Stimulated activated naive B cell treated with anti-CD40 and anti-IgM and Interleukin-4, amounts not matched to agents 10 μg/mL and 1 μg/mL and 100 μg/mL, for 72 hours (primary cell): ENCODE measurements around the gene HS6ST1.

Experiments used
- ATAC-seq, 2 donors: fragments of 150-1000 bp; cut with Tn5 transposase; replicated peaks; 2 replicates each; pipeline ENCODE4 v1.10.0; 2021; ENCODE audit warnings: moderate library complexity in 1 of 2
- DNase-seq: peaks from one replicate; pipeline ENCODE4 v3.0.0; 2021
- H3K27ac Mint-ChIP-seq: one replicate; pipeline ENCODE4 v1.8.0; 2022; ENCODE audit warnings: mild to moderate bottlenecking, mixed read lengths
- H3K27me3 Mint-ChIP-seq, 2 donors: one replicate each; pipeline ENCODE4 v1.8.0; 2022; ENCODE audit warnings: mixed read lengths in 2 of 2
- H3K36me3 Mint-ChIP-seq, 2 donors: one replicate each; pipeline ENCODE4 v1.8.0; 2022; ENCODE audit warnings: mixed read lengths in 2 of 2, mild to moderate bottlenecking in 1 of 2
- H3K4me1 Mint-ChIP-seq, 2 donors: one replicate each; pipeline ENCODE4 v1.8.0; 2022; ENCODE audit warnings: mixed read lengths in 2 of 2, mild to moderate bottlenecking in 1 of 2
- H3K4me3 Mint-ChIP-seq, 2 donors: one replicate each; pipeline ENCODE4 v1.8.0; 2022; ENCODE audit warnings: mild to moderate bottlenecking in 2 of 2, mixed read lengths in 2 of 2, moderate library complexity in 1 of 2
- H3K9me3 Mint-ChIP-seq, 2 donors: one replicate each; pipeline ENCODE4 v1.8.0; 2022; ENCODE audit warnings: mixed read lengths in 2 of 2, mild to moderate bottlenecking in 1 of 2

The HS6ST1 gene

GRCh38 chr2:128245813-128246212 is 72.9 kb downstream of the HS6ST1 start:
- no peak for ATAC-seq

GRCh38 chr2:128241896-128242295 is 76.8 kb downstream of the HS6ST1 start:
- Mint-ChIP-seq H3K4me3 (no peak overlapping the region), H3K9me3 (no peaks in the 10 kb centered on the region), H3K4me1 (peaks cover 0 to 5% of the 10 kb centered on the region in 2 donors), H3K27me3 (peaks cover 0 to 5% of the 10 kb centered on the region in 2 donors), H3K36me3 (no peaks in the 10 kb centered on the region), H3K27ac (no peak overlapping the region)
- ATAC-seq (no peak), DNase-seq (no peak)

More at GRCh38 chr2:128245813-128246212, 72.9 kb downstream of the HS6ST1 start:
- no peaks in the 10 kb centered on the region for H3K27me3 Mint-ChIP-seq
- H3K4me1 Mint-ChIP-seq, result peaks cover 0 to 5% of the 10 kb centered on the region in 2 donors
- H3K9me3 Mint-ChIP-seq, result no peaks in the 10 kb centered on the region
- DNase-seq, result no peak
- no peaks in the 10 kb centered on the region for H3K36me3 Mint-ChIP-seq
- no peak overlapping the region for H3K4me3 Mint-ChIP-seq
- no peak overlapping the region for H3K27ac Mint-ChIP-seq

- peaks cover 0 to 13% of the 10 kb centered on the region in 2 donors for H3K27me3 Mint-ChIP-seq
- ATAC-seq (no peak), DNase-seq (no peak)
- H3K4me1 Mint-ChIP-seq, result peaks cover 2 to 5% of the 10 kb centered on the region in 2 donors
- H3K4me3 Mint-ChIP-seq, result no peak overlapping the region
- H3K36me3 Mint-ChIP-seq, result no peaks in the 10 kb centered on the region
- H3K9me3 Mint-ChIP-seq, result no peaks in the 10 kb centered on the region
- no peak overlapping the region for H3K27ac Mint-ChIP-seq
These were observed 80.6 kb downstream of the HS6ST1 start for GRCh38 chr2:128237911-128238697.

GRCh38 chr2:128237081-128237534 is 81.6 kb downstream of the HS6ST1 start:
- peaks cover 6 to 13% of the 10 kb centered on the region in 2 donors for H3K27me3 Mint-ChIP-seq
- no peak overlapping the region for H3K4me3 Mint-ChIP-seq
- no peaks in the 10 kb centered on the region for H3K9me3 Mint-ChIP-seq
- DNase-seq, result no peak
- no peak for ATAC-seq
- peaks cover 2 to 10% of the 10 kb centered on the region in 2 donors for H3K4me1 Mint-ChIP-seq
- no peak overlapping the region for H3K27ac Mint-ChIP-seq
- H3K36me3 Mint-ChIP-seq, result no peaks in the 10 kb centered on the region

GRCh38 chr2:128236491-128237035 is 82.1 kb downstream of the HS6ST1 start:
- Mint-ChIP-seq H3K4me1 (peaks cover 2 to 10% of the 10 kb centered on the region in 2 donors), H3K36me3 (no peaks in the 10 kb centered on the region), H3K27me3 (peaks cover 6 to 13% of the 10 kb centered on the region in 2 donors), H3K27ac (no peak overlapping the region), H3K9me3 (no peaks in the 10 kb centered on the region), H3K4me3 (no peak overlapping the region)
- DNase-seq, result no peak
- ATAC-seq, result no peak

GRCh38 chr2:128235581-128235980 is 83.1 kb downstream of the HS6ST1 start:
- Mint-ChIP-seq H3K9me3 (no peaks in the 10 kb centered on the region), H3K36me3 (no peaks in the 10 kb centered on the region)
- ATAC-seq, result no peak

GRCh38 chr2:128234613-128235012 is 84.1 kb downstream of the HS6ST1 start:
- H3K9me3 Mint-ChIP-seq, result no peaks in the 10 kb centered on the region
- no peaks in the 10 kb centered on the region for H3K36me3 Mint-ChIP-seq
- H3K4me1 Mint-ChIP-seq, result peaks cover 2 to 10% of the 10 kb centered on the region in 2 donors
- H3K27ac Mint-ChIP-seq, result no peak overlapping the region
- no peak overlapping the region for H3K4me3 Mint-ChIP-seq
- ATAC-seq (no peak), DNase-seq (no peak)
- H3K27me3 Mint-ChIP-seq, result peaks cover 6 to 13% of the 10 kb centered on the region in 2 donors

More at GRCh38 chr2:128235581-128235980, 83.1 kb downstream of the HS6ST1 start:
- Mint-ChIP-seq H3K4me3 (no peak overlapping the region), H3K27ac (no peak overlapping the region), H3K27me3 (peaks cover 6 to 13% of the 10 kb centered on the region in 2 donors), H3K4me1 (peaks cover 2 to 10% of the 10 kb centered on the region in 2 donors)
- DNase-seq, result no peak

- H3K36me3 Mint-ChIP-seq, result no peaks in the 10 kb centered on the region
- H3K27me3 Mint-ChIP-seq, result peaks cover 6 to 13% of the 10 kb centered on the region in 2 donors
- ATAC-seq (no peak), DNase-seq (no peak)
- peaks cover 2 to 10% of the 10 kb centered on the region in 2 donors for H3K4me1 Mint-ChIP-seq
- H3K9me3 Mint-ChIP-seq, result no peaks in the 10 kb centered on the region
- H3K4me3 Mint-ChIP-seq, result peak overlapping the region; percentile 77 to 87
- peak overlapping the region; percentile 25 for H3K27ac Mint-ChIP-seq
These were observed 84.8 kb downstream of the HS6ST1 start for GRCh38 chr2:128233790-128234395.

GRCh38 chr2:128232965-128233789 is 85.5 kb downstream of the HS6ST1 start:
- ATAC-seq (peak; percentile 97 to 98), DNase-seq (peak; percentile 78)
- peak overlapping the region; percentile 77 to 87 for H3K4me3 Mint-ChIP-seq
- H3K9me3 Mint-ChIP-seq, result no peaks in the 10 kb centered on the region
- peak overlapping the region; percentile 42 for H3K27ac Mint-ChIP-seq
- H3K4me1 Mint-ChIP-seq, result peaks cover 2 to 10% of the 10 kb centered on the region in 2 donors
- no peaks in the 10 kb centered on the region for H3K36me3 Mint-ChIP-seq
- H3K27me3 Mint-ChIP-seq, result peaks cover 6 to 10% of the 10 kb centered on the region in 2 donors

GRCh38 chr2:128228894-128229293 is 89.8 kb downstream of the HS6ST1 start:
- Mint-ChIP-seq H3K4me1 (peaks cover 2 to 10% of the 10 kb centered on the region in 2 donors), H3K4me3 (no peak overlapping the region), H3K27me3 (peaks cover 0 to 6% of the 10 kb centered on the region in 2 donors), H3K36me3 (no peaks in the 10 kb centered on the region), H3K9me3 (no peaks in the 10 kb centered on the region), H3K27ac (no peak overlapping the region)
- DNase-seq (no peak), ATAC-seq (no peak)

- H3K27ac Mint-ChIP-seq, result no peak overlapping the region
- ATAC-seq, result no peak
- peaks cover 0 to 5% of the 10 kb centered on the region in 2 donors for H3K27me3 Mint-ChIP-seq
- no peak overlapping the region for H3K4me3 Mint-ChIP-seq
- no peak for DNase-seq
- H3K4me1 Mint-ChIP-seq, result peaks cover 0 to 4% of the 10 kb centered on the region in 2 donors
- no peaks in the 10 kb centered on the region for H3K9me3 Mint-ChIP-seq
- H3K36me3 Mint-ChIP-seq, result no peaks in the 10 kb centered on the region
These were observed 90.8 kb downstream of the HS6ST1 start for GRCh38 chr2:128227862-128228261.

- Mint-ChIP-seq H3K9me3 (peaks cover 0 to 2% of the 10 kb centered on the region in 2 donors), H3K27me3 (no peaks in the 10 kb centered on the region), H3K27ac (no peak overlapping the region), H3K4me3 (no peak overlapping the region), H3K36me3 (no peaks in the 10 kb centered on the region), H3K4me1 (peaks cover 0 to 2% of the 10 kb centered on the region in 2 donors)
- ATAC-seq, result no peak
- no peak for DNase-seq
These were observed 98.8 kb downstream of the HS6ST1 start for GRCh38 chr2:128219891-128220290.

GRCh38 chr2:128217671-128218070 is 101.0 kb downstream of the HS6ST1 start:
- H3K36me3 Mint-ChIP-seq, result no peaks in the 10 kb centered on the region
- no peaks in the 10 kb centered on the region for H3K27me3 Mint-ChIP-seq
- H3K9me3 Mint-ChIP-seq, result peaks cover 0 to 2% of the 10 kb centered on the region in 2 donors
- no peak for ATAC-seq
- no peak overlapping the region for H3K27ac Mint-ChIP-seq
- H3K4me1 Mint-ChIP-seq, result peaks cover 0 to 2% of the 10 kb centered on the region in 2 donors
- H3K4me3 Mint-ChIP-seq, result no peak overlapping the region
- DNase-seq, result no peak
